Sigmoid colon (tissue), 7 donors: ENCODE measurements around the gene ERGIC2. TPM values are rescaled to one million over a fixed set of nuclear protein-coding genes. Genes with fewer than 3 reads are reported as not detected.
"Not testable (repeated sequence)": the region's sequence is repeated elsewhere in the genome, so short reads cannot be mapped to it uniquely, and the experiment has no call there.

ENCODE experiments used
- DNase-seq: peaks from one replicate; pipeline ENCODE4 v3.0.0-alpha.2; 2019
- H3K27ac ChIP-seq, 4 donors: fragments of 200-600 bp; sonication (generic); one replicate each; pipeline ENCODE4 v1.5.1; 2016 to 2019; ENCODE audit warnings: mild to moderate bottlenecking in 1 of 4
- H3K27me3 ChIP-seq, 3 donors: fragments of 200-600 bp; sonication (generic); one replicate each; pipeline ENCODE4 v1.5.1; 2019; ENCODE audit warnings: mild to moderate bottlenecking in 1 of 3
- H3K36me3 ChIP-seq, 4 donors: fragments of 200-600 bp; sonication (generic); one replicate each; pipeline ENCODE4 v1.5.1; 2016 to 2019
- H3K4me1 ChIP-seq, 4 donors: fragments of 200-600 bp; sonication (generic); one replicate each; pipeline ENCODE4 v1.5.1; 2017 to 2019
- H3K4me3 ChIP-seq, 4 donors: fragments of 200-600 bp; sonication (generic); one replicate each; pipeline ENCODE4 v1.5.1; 2017 to 2019; ENCODE audit warnings: mild to moderate bottlenecking in 2 of 4, moderate library complexity in 1 of 4
- H3K9me3 ChIP-seq, 4 donors: fragments of 200-600 bp in 3 of 4; sonication (generic) in 3 of 4; one replicate each; pipeline versions ENCODE4 v1.5.1 to v1.6.1; 2013 to 2019
- CTCF ChIP-seq, 4 experiments: fragments of 450-650 bp in 3 of 4; fragments of 200-600 bp in 1 of 4; IDR thresholded peaks; one replicate each; pipeline ENCODE4 v1.5.1; 2016 to 2019; ENCODE audit warnings: antibody characterized with exemption in 4 of 4, mild to moderate bottlenecking in 3 of 4, moderate library complexity in 2 of 4
- EP300 ChIP-seq, 4 donors: sonication (generic); formaldehyde crosslinking; IDR thresholded peaks; one replicate each; pipeline ENCODE4 v1.6.1; 2017; ENCODE audit warnings: antibody characterized with exemption in 4 of 4
- POLR2A ChIP-seq, 2 donors: fragments of 450-650 bp; IDR thresholded peaks; one replicate each; pipeline ENCODE4 v1.6.1; 2016; ENCODE audit warnings: antibody characterized with exemption in 2 of 2, mild to moderate bottlenecking in 2 of 2, moderate library complexity in 2 of 2
- POLR2AphosphoS5 ChIP-seq, 4 donors: sonication (generic); formaldehyde crosslinking; IDR thresholded peaks; one replicate each; pipeline ENCODE4 v1.6.1; 2017; ENCODE audit warnings: antibody characterized with exemption in 4 of 4
- WGBS, 2 donors: extraction: QIAGEN DNeasy Blood & Tissue Kit; methylation state at CpG; one replicate each; pipeline ENCODE4 v1.1.7; 2013; 5-methylcytosine and 5-hydroxymethylcytosine counted together
- intact Hi-C: fragments of 100-400 bp; cut with DNase I; formaldehyde crosslinking; loops from one replicate; pipeline ENCODE4 v1.15.1; 2023
- polyA plus RNA-seq, 3 donors: library from polyadenylated mRNA; stranded (reverse); fragments of 200-250 nt; gene quantifications; one replicate each; pipeline ENCODE4 v1.2.3, GENCODE V29; 2013
- total RNA-seq, 4 donors: library from RNA; depleted of rRNA; stranded (reverse); fragments of >200 nt; gene quantifications; one replicate each; pipeline ENCODE4 v1.1.0, GENCODE V29; 2016
- donor health status: healthy with polysubstance abuse.
- donor health status: Bipolar disorder and iron deficiency.
- donor health status: healthy.

The ERGIC2 gene
- total and polyA plus RNA-seq, 7 donors: 14.8 to 81.7 (median 62.3) TPM

- H3K4me3 ChIP-seq: no peak overlapping the region
- intact Hi-C loops: no loop called here
- 55 to 80% methylated on average over 3 of the region's 3 CpGs for whole genome bisulfite sequencing, 2 donors
- TF ChIP-seq POLR2A (IDR thresholded peaks at IDR 0.05) (no peak), EP300 (IDR thresholded peaks at IDR 0.05) (no peak), CTCF (IDR thresholded peaks at IDR 0.05) (no peak), POLR2AphosphoS5 (IDR thresholded peaks at IDR 0.05) (no peak)
- no peak for DNase-seq
- H3K9me3 ChIP-seq: no peaks in the 10 kb centered on the region
- H3K36me3 ChIP-seq: no peaks in the 10 kb centered on the region
- H3K4me1 ChIP-seq: no peaks in the 10 kb centered on the region
- H3K27ac ChIP-seq: no peak overlapping the region
- H3K27me3 ChIP-seq: no peaks in the 10 kb centered on the region
Measured at GRCh38 chr12:29396774-29397173, 15.8 kb upstream of the ERGIC2 start.

GRCh38 chr12:29395356-29395755, 14.4 kb upstream of the ERGIC2 start:
- no peak for DNase-seq
- H3K9me3 ChIP-seq: no peaks in the 10 kb centered on the region
- H3K27ac ChIP-seq: no peak overlapping the region
- H3K4me3 ChIP-seq: no peak overlapping the region
- 81 to 85% methylated on average over 1 of the region's 1 CpG for WGBS, 2 donors
- H3K4me1 ChIP-seq: no peaks in the 10 kb centered on the region
- no peak for TF ChIP-seq CTCF (IDR thresholded peaks at IDR 0.05)
- no peak for TF ChIP-seq POLR2AphosphoS5 (IDR thresholded peaks at IDR 0.05)
- no peak for TF ChIP-seq POLR2A (IDR thresholded peaks at IDR 0.05)
- TF ChIP-seq EP300 (IDR thresholded peaks at IDR 0.05): no peak
- intact Hi-C loops: no loop called here
- H3K36me3 ChIP-seq: no peaks in the 10 kb centered on the region
- no peaks in the 10 kb centered on the region for H3K27me3 ChIP-seq

GRCh38 chr12:29390419-29390818, 9.4 kb upstream of the ERGIC2 start:
- intact Hi-C loops, H3K27me3 ChIP-seq, DNase-seq, H3K4me3 ChIP-seq, H3K9me3 ChIP-seq, H3K4me1 ChIP-seq, H3K27ac ChIP-seq, H3K36me3 ChIP-seq: not testable (repeated sequence)
- 41 to 56% methylated on average over 3 of the region's 3 CpGs for WGBS, 2 donors

- TF ChIP-seq EP300 (IDR thresholded peaks at IDR 0.05): no peak
- TF ChIP-seq CTCF (IDR thresholded peaks at IDR 0.05): no peak
- no peak for TF ChIP-seq POLR2AphosphoS5 (IDR thresholded peaks at IDR 0.05)
- TF ChIP-seq POLR2A (IDR thresholded peaks at IDR 0.05): no peak
- Histone ChIP-seq H3K4me3 (no peak overlapping the region), H3K36me3 (no peaks in the 10 kb centered on the region), H3K27me3 (no peaks in the 10 kb centered on the region), H3K27ac (no peak overlapping the region), H3K9me3 (no peaks in the 10 kb centered on the region), H3K4me1 (no peaks in the 10 kb centered on the region)
- intact Hi-C loops: loop anchor here (10.0 kb wide), 1 partner anchor 245 kb away; the partner anchor contains the start of gene FAR2
- 96 to 98% methylated on average over 65 of the region's 65 CpGs for WGBS, 2 donors
- no peak for DNase-seq
Measured at GRCh38 chr12:29389295-29389919, 8.4 kb upstream of the ERGIC2 start.

- H3K36me3 ChIP-seq, H3K9me3 ChIP-seq, H3K27me3 ChIP-seq, DNase-seq, H3K27ac ChIP-seq, H3K4me1 ChIP-seq, H3K4me3 ChIP-seq: not testable (repeated sequence)
- intact Hi-C loops: loop anchor here (10.0 kb wide), 1 partner anchor 241 kb away; the partner anchor contains the start of gene FAR2
- 96% methylated on average over 35 to 36 of the region's 36 CpGs for WGBS, 2 donors
Measured at GRCh38 chr12:29386084-29386680, 5.2 kb upstream of the ERGIC2 start.

- H3K27me3 ChIP-seq, H3K9me3 ChIP-seq, H3K36me3 ChIP-seq, H3K27ac ChIP-seq, DNase-seq, H3K4me3 ChIP-seq, H3K4me1 ChIP-seq: not testable (repeated sequence)
- intact Hi-C loops: loop anchor here (10.0 kb wide), 1 partner anchor 240 kb away; the partner anchor contains the start of gene FAR2
- WGBS, 2 donors: 95% methylated on average over 17 of the region's 17 CpGs
Measured at GRCh38 chr12:29385194-29385593, 4.2 kb upstream of the ERGIC2 start.
